HEK293 (cell line): ENCODE data around the gene NRIP1.

Experiments
- CTCF ChIP-seq: fragments of 450-650 bp; formaldehyde crosslinking; IDR thresholded peaks from 2 replicates; pipeline ENCODE4 v1.5.1; 2016; ENCODE audit warnings: missing biosample characterization, missing genetic modification characterization
- KLF8 ChIP-seq: fragments of 450-650 bp; formaldehyde crosslinking; IDR thresholded peaks from 2 replicates; pipeline ENCODE4 v1.5.1; 2016; ENCODE audit warnings: missing biosample characterization, missing genetic modification characterization
- PRDM1 ChIP-seq: fragments of 450-650 bp; formaldehyde crosslinking; IDR thresholded peaks from 2 replicates; pipeline ENCODE4; 2016; ENCODE audit warnings: missing biosample characterization, missing genetic modification characterization
- ZNF140 ChIP-seq: fragments of 450-650 bp; formaldehyde crosslinking; IDR thresholded peaks from 2 replicates; pipeline ENCODE4 v1.5.1; 2016; ENCODE audit warnings: missing biosample characterization, missing genetic modification characterization
- ZNF24 ChIP-seq: fragments of 450-650 bp; formaldehyde crosslinking; IDR thresholded peaks from 2 replicates; pipeline ENCODE4 v1.5.1; 2016; ENCODE audit warnings: missing biosample characterization, missing genetic modification characterization
- ZSCAN5A ChIP-seq: fragments of 450-650 bp; formaldehyde crosslinking; IDR thresholded peaks from 2 replicates; pipeline ENCODE4 v1.5.1; 2016; ENCODE audit warnings: missing biosample characterization, missing genetic modification characterization

GRCh38 chr21:14945176-14945575 is 119.6 kb downstream of the NRIP1 start:
- TF ChIP-seq CTCF (tag by site-specific recombination) (no peak), PRDM1 (tag by site-specific recombination) (no peak), ZSCAN5A (no peak), ZNF24 (tag by site-specific recombination) (no peak), ZNF140 (no peak), KLF8 (tag by site-specific recombination) (no peak)
